Astrocyte (in vitro differentiated cells and primary cell): ENCODE measurements around the gene UCN3.

Source experiments
- EZH2 ChIP-seq: IDR thresholded peaks from 2 replicates; pipeline ENCODE4 v1.6.1; 2012; ENCODE audit warnings: mild to moderate bottlenecking, low read length, inconsistent platforms; ENCODE audit not compliant: insufficient read depth
- TF ChIP-seq, protein P1 (sequence below): IDR thresholded peaks from 2 replicates; pipeline ENCODE4 v1.5.1; 2011; ENCODE audit warnings: low read depth, mild to moderate bottlenecking, inconsistent platforms, low read length, moderate library complexity; ENCODE audit not compliant: insufficient read depth

- TF ChIP-seq, protein P1, sequence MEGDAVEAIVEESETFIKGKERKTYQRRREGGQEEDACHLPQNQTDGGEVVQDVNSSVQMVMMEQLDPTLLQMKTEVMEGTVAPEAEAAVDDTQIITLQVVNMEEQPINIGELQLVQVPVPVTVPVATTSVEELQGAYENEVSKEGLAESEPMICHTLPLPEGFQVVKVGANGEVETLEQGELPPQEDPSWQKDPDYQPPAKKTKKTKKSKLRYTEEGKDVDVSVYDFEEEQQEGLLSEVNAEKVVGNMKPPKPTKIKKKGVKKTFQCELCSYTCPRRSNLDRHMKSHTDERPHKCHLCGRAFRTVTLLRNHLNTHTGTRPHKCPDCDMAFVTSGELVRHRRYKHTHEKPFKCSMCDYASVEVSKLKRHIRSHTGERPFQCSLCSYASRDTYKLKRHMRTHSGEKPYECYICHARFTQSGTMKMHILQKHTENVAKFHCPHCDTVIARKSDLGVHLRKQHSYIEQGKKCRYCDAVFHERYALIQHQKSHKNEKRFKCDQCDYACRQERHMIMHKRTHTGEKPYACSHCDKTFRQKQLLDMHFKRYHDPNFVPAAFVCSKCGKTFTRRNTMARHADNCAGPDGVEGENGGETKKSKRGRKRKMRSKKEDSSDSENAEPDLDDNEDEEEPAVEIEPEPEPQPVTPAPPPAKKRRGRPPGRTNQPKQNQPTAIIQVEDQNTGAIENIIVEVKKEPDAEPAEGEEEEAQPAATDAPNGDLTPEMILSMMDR = no peak
- TF ChIP-seq EZH2 = no peak
Observed at GRCh38 chr10:5381187-5381586, 16.4 kb downstream of the UCN3 start.
